HL-60 (cell line): ENCODE measurements around the gene ATP6AP2.
"Not testable (repeated sequence)": the region's sequence is repeated elsewhere in the genome, so short reads cannot be mapped to it uniquely, and the experiment has no call there.

Source experiments
- CTCF ChIP-seq: IDR thresholded peaks from one replicate; pipeline ENCODE4 v1.5.1; 2011; ENCODE audit warnings: low read length, control low read depth, inconsistent platforms; ENCODE audit not compliant: insufficient read depth
- REST ChIP-seq: IDR thresholded peaks from 2 replicates; pipeline ENCODE4 v1.6.1; 2012; ENCODE audit warnings: low read depth; ENCODE audit not compliant: insufficient replicate concordance

- TF ChIP-seq CTCF, REST: not testable (repeated sequence)
Measured at GRCh38 chrX:40571164-40571563, 9.6 kb upstream of the ATP6AP2 start.
